HEK293T (cell line): ENCODE measurements around the gene NANOS1.

Source experiments
- CTCF ChIA-PET: fragments of 350-600 bp; formaldehyde crosslinking; extraction: SDS; loops from one replicate; lab custom pipeline; 2021; ENCODE audit warnings: antibody characterized with exemption, inconsistent platforms; lab: Yijun Ruan, JAX
- POLR2A ChIA-PET: fragments of 350-600 bp; formaldehyde crosslinking; extraction: SDS; loops from one replicate; lab custom pipeline; 2020; ENCODE audit warnings: antibody characterized with exemption, inconsistent platforms; lab: Yijun Ruan, JAX
- DNase-seq: peaks from one replicate; pipeline ENCODE4 v3.0.0; 2012; ENCODE audit warnings: mixed read lengths; ENCODE audit errors: extremely low spot score
- ARNT ChIP-seq: fragments of 450-650 bp; IDR thresholded peaks from 2 replicates; pipeline ENCODE4 v1.6.1; 2017; ENCODE audit warnings: mild to moderate bottlenecking
- BHLHE40 ChIP-seq: fragments of 450-650 bp; IDR thresholded peaks from 2 replicates; pipeline ENCODE4 v1.6.1; 2016; ENCODE audit warnings: mild to moderate bottlenecking, moderate library complexity, borderline replicate concordance
- CTBP1 ChIP-seq: fragments of 450-650 bp; IDR thresholded peaks from 2 replicates; pipeline ENCODE4 v1.6.1; 2016; ENCODE audit warnings: borderline replicate concordance
- ELF4 ChIP-seq: fragments of 450-650 bp; IDR thresholded peaks from 2 replicates; pipeline ENCODE4 v1.6.1; 2017; ENCODE audit warnings: antibody characterized with exemption
- FOXA1 ChIP-seq: fragments of 450-650 bp; IDR thresholded peaks from 2 replicates; pipeline ENCODE4 v1.6.1; 2016; ENCODE audit warnings: mild to moderate bottlenecking
- FOXK2 ChIP-seq: fragments of 450-650 bp; IDR thresholded peaks from 2 replicates; pipeline ENCODE4 v1.6.1; 2016; ENCODE audit warnings: mild to moderate bottlenecking
- FOXM1 ChIP-seq: fragments of 450-650 bp; IDR thresholded peaks from 2 replicates; pipeline ENCODE4 v1.6.1; 2017; ENCODE audit warnings: mild to moderate bottlenecking, borderline replicate concordance
- HDGF ChIP-seq: fragments of 450-650 bp; IDR thresholded peaks from 2 replicates; pipeline ENCODE4 v1.6.1; 2017; ENCODE audit warnings: antibody characterized with exemption, borderline replicate concordance
- L3MBTL2 ChIP-seq: fragments of 450-650 bp; conservative IDR thresholded peaks from 2 replicates; pipeline ENCODE4 v1.6.1; 2016; ENCODE audit warnings: mild to moderate bottlenecking
- LEF1 ChIP-seq: fragments of 450-650 bp; IDR thresholded peaks from 2 replicates; pipeline ENCODE4 v1.6.1; 2017; ENCODE audit warnings: mild to moderate bottlenecking, borderline replicate concordance
- NFRKB ChIP-seq: fragments of 450-650 bp; IDR thresholded peaks from 2 replicates; pipeline ENCODE4 v1.6.1; 2016; ENCODE audit warnings: mild to moderate bottlenecking, moderate library complexity
- PKNOX1 ChIP-seq: fragments of 450-650 bp; IDR thresholded peaks from 2 replicates; pipeline ENCODE4 v1.6.1; 2016
- SP1 ChIP-seq: fragments of 450-650 bp; IDR thresholded peaks from 2 replicates; pipeline ENCODE4 v1.6.1; 2017
- SUZ12 ChIP-seq: fragments of 450-650 bp; IDR thresholded peaks from 2 replicates; pipeline ENCODE4 v1.6.1; 2016; ENCODE audit warnings: mild to moderate bottlenecking
- TARDBP ChIP-seq: fragments of 450-650 bp; IDR thresholded peaks from 2 replicates; pipeline ENCODE4 v1.6.1; 2016
- ZNF384 ChIP-seq: fragments of 450-650 bp; IDR thresholded peaks from 2 replicates; pipeline ENCODE4 v1.6.1; 2016

The NANOS1 gene, protein sequence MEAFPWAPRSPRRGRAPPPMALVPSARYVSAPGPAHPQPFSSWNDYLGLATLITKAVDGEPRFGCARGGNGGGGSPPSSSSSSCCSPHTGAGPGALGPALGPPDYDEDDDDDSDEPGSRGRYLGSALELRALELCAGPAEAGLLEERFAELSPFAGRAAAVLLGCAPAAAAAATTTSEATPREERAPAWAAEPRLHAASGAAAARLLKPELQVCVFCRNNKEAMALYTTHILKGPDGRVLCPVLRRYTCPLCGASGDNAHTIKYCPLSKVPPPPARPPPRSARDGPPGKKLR

GRCh38 chr10:119029613-119030420, at the start of gene NANOS1:
TSS of gene NANOS1 (plus strand) at chr10:119029714. CDS start at chr10:119029802, 88 bp downstream.
- ChIA-PET CTCF (no interaction called here), POLR2A (interaction anchor here (0.7 kb wide), 1 partner anchor 10 kb away, joined by 3 read pairs; no protein-coding TSS in a partner anchor)
- TF ChIP-seq ARNT (no peak), ELF4 (no peak), FOXM1 (no peak), FOXA1 (no peak), HDGF (no peak), SUZ12 (no peak), LEF1 (no peak), SP1 (no peak), BHLHE40 (no peak), ZNF384 (no peak), L3MBTL2 (no peak), FOXK2 (no peak)
- DNase-seq: peak; percentile 54

GRCh38 chr10:118980135-118980865, 49.2 kb upstream of the NANOS1 start:
- POLR2A ChIA-PET: no interaction called here
- DNase-seq: no peak
- TF ChIP-seq L3MBTL2 (no peak), PKNOX1 (no peak), FOXA1 (no peak), FOXM1 (no peak), ARNT (no peak), ELF4 (no peak), BHLHE40 (no peak), NFRKB (no peak), HDGF (no peak)
- CTCF ChIA-PET: interaction anchor here (0.6 kb wide), 1 partner anchor 24 kb away, joined by 6 read pairs; no protein-coding TSS in a partner anchor

GRCh38 chr10:118980870-118981269, 48.6 kb upstream of the NANOS1 start:
- TF ChIP-seq PKNOX1 (no peak), CTBP1 (no peak), FOXK2 (no peak), ARNT (no peak), SUZ12 (no peak), L3MBTL2 (no peak), SP1 (no peak), TARDBP (no peak), BHLHE40 (no peak), HDGF (no peak), NFRKB (no peak), ELF4 (no peak), FOXM1 (no peak), ZNF384 (no peak), LEF1 (no peak), FOXA1 (no peak)
- POLR2A ChIA-PET: no interaction called here
- CTCF ChIA-PET: interaction anchor here (0.6 kb wide), 1 partner anchor 25 kb away, joined by 6 read pairs; no protein-coding TSS in a partner anchor
- DNase-seq: no peak

GRCh38 chr10:118981946-118982345, 47.6 kb upstream of the NANOS1 start:
- DNase-seq: no peak
- ChIA-PET POLR2A (no interaction called here), CTCF (no interaction called here)
- TF ChIP-seq SP1: no peak
- TF ChIP-seq TARDBP: no peak
- no peak for TF ChIP-seq PKNOX1
- no peak for TF ChIP-seq FOXA1
- TF ChIP-seq ARNT: no peak
- TF ChIP-seq SUZ12: no peak
- TF ChIP-seq HDGF: no peak
- TF ChIP-seq FOXK2: no peak

- no peak for DNase-seq
- POLR2A ChIA-PET: no interaction called here
- CTCF ChIA-PET: no interaction called here
- TF ChIP-seq FOXA1 (no peak), ZNF384 (no peak), NFRKB (no peak), ARNT (no peak), SUZ12 (no peak), BHLHE40 (no peak), TARDBP (no peak), PKNOX1 (no peak), FOXK2 (no peak), LEF1 (no peak)
These were observed 47.1 kb upstream of the NANOS1 start for GRCh38 chr10:118982366-118982765.
